GM18519 (cell line): ENCODE results near the gene NRBF2.

Experiments used
- ATAC-seq: cut with Tn5 transposase; IDR thresholded peaks from one replicate; pipeline ENCODE4 v1.9.1; 2021; ENCODE audit warnings: mild to moderate bottlenecking, moderate library complexity; ENCODE audit not compliant: unreplicated experiment, low FRiP score

Gene NRBF2

GRCh38 chr10:63157845-63158624 is 24.9 kb downstream of the NRBF2 start:
- ATAC-seq: peak; percentile 55

GRCh38 chr10:63161592-63161991 is 28.5 kb downstream of the NRBF2 start:
- ATAC-seq: no peak

- no peak for ATAC-seq
These were observed 31.1 kb downstream of the NRBF2 start for GRCh38 chr10:63164166-63164623.

GRCh38 chr10:63165249-63165648 is 32.1 kb downstream of the NRBF2 start:
- no peak for ATAC-seq

GRCh38 chr10:63166742-63167258 is 33.7 kb downstream of the NRBF2 start:
- peak; percentile 62 for ATAC-seq

GRCh38 chr10:63168821-63169462 is 35.8 kb downstream of the NRBF2 start:
- no peak for ATAC-seq

- ATAC-seq: no peak
These were observed 36.5 kb downstream of the NRBF2 start for GRCh38 chr10:63169624-63170023.

GRCh38 chr10:63171255-63171855 is 38.2 kb downstream of the NRBF2 start:
- ATAC-seq: no peak

GRCh38 chr10:63171926-63172325 is 38.8 kb downstream of the NRBF2 start:
- no peak for ATAC-seq

- ATAC-seq: peak; percentile 99
These were observed 40.5 kb downstream of the NRBF2 start for GRCh38 chr10:63173468-63174232.

GRCh38 chr10:63175534-63175933 is 42.4 kb downstream of the NRBF2 start:
- no peak for ATAC-seq

- ATAC-seq: no peak
These were observed 59.7 kb downstream of the NRBF2 start for GRCh38 chr10:63192826-63193225.

GRCh38 chr10:63197344-63198092 is 64.4 kb downstream of the NRBF2 start:
- ATAC-seq: no peak

- no peak for ATAC-seq
These were observed 66.6 kb downstream of the NRBF2 start for GRCh38 chr10:63199716-63200115.

GRCh38 chr10:63200431-63200830 is 67.3 kb downstream of the NRBF2 start:
- no peak for ATAC-seq

- no peak for ATAC-seq
These were observed 68.0 kb downstream of the NRBF2 start for GRCh38 chr10:63201118-63201517.
